ENCODE results near the gene ANKH. TPM values are rescaled to one million over a fixed set of nuclear protein-coding genes. Genes with fewer than 3 reads are reported as not detected.

ANKH gene
- total and polyA plus RNA-seq, 8 donors = 3.6 to 115 (median 14.3) TPM

GRCh38 chr5:14741131-14741530, 130.4 kb downstream of the ANKH start:
- no peaks in the 10 kb centered on the region for H3K9me3 ChIP-seq
- TF ChIP-seq POLR2A (IDR thresholded peaks at IDR 0.05) = no peak
- no peak for TF ChIP-seq EP300 (IDR thresholded peaks at IDR 0.05)
- no peak for TF ChIP-seq CTCF (IDR thresholded peaks at IDR 0.05)
- no peak for TF ChIP-seq POLR2AphosphoS5 (IDR thresholded peaks at IDR 0.05)
- WGBS, 5 donors = 94 to 96% (median 95%) methylated on average over 13 of the region's 13 CpGs
- H3K4me1 ChIP-seq = no peaks in the 10 kb centered on the region
- no peak overlapping the region for H3K4me3 ChIP-seq
- no peak overlapping the region for H3K27ac ChIP-seq
- peaks cover 8 to 86% (median 77%) of the 10 kb centered on the region in 4 donors for H3K36me3 ChIP-seq
- no peaks in the 10 kb centered on the region for H3K27me3 ChIP-seq
- DNase-seq = peak in 1 of 2 donors; percentile 53
- intact Hi-C loops (cut with DNase I; ENCODE audit: low total_unique reads) = no loop called here

GRCh38 chr5:14739981-14740380, 131.6 kb downstream of the ANKH start:
- no peak overlapping the region for H3K27ac ChIP-seq
- peaks cover 8 to 74% (median 68%) of the 10 kb centered on the region in 4 donors for H3K36me3 ChIP-seq
- no peaks in the 10 kb centered on the region for H3K4me1 ChIP-seq
- H3K27me3 ChIP-seq = no peaks in the 10 kb centered on the region
- H3K9me3 ChIP-seq = no peaks in the 10 kb centered on the region
- 85 to 94% (median 89%) methylated on average over 5 of the region's 5 CpGs for WGBS, 5 donors
- DNase-seq = no peak
- intact Hi-C loops (cut with DNase I; ENCODE audit: low total_unique reads) = no loop called here
- no peak overlapping the region for H3K4me3 ChIP-seq
- TF ChIP-seq EP300 (IDR thresholded peaks at IDR 0.05) (no peak), CTCF (IDR thresholded peaks at IDR 0.05) (no peak), POLR2AphosphoS5 (IDR thresholded peaks at IDR 0.05) (no peak), POLR2A (IDR thresholded peaks at IDR 0.05) (no peak)

- Histone ChIP-seq H3K4me1 (no peaks in the 10 kb centered on the region), H3K9me3 (no peaks in the 10 kb centered on the region), H3K27ac (no peak overlapping the region), H3K27me3 (no peaks in the 10 kb centered on the region), H3K4me3 (no peak overlapping the region), H3K36me3 (peaks cover 8 to 70% (median 63%) of the 10 kb centered on the region in 4 donors)
- TF ChIP-seq EP300 (IDR thresholded peaks at IDR 0.05) (no peak), CTCF (IDR thresholded peaks at IDR 0.05) (no peak), POLR2AphosphoS5 (IDR thresholded peaks at IDR 0.05) (no peak), POLR2A (IDR thresholded peaks at IDR 0.05) (no peak)
- intact Hi-C loops (cut with DNase I; ENCODE audit: low total_unique reads) = no loop called here
- no peak for DNase-seq
- 81 to 95% (median 91%) methylated on average over 3 of the region's 3 CpGs for WGBS, 5 donors
These were observed 132.0 kb downstream of the ANKH start for GRCh38 chr5:14739538-14739937.

GRCh38 chr5:14738050-14738449, 133.5 kb downstream of the ANKH start:
- peaks cover 8 to 74% (median 61%) of the 10 kb centered on the region in 4 donors for H3K36me3 ChIP-seq
- no peak overlapping the region for H3K27ac ChIP-seq
- H3K4me1 ChIP-seq = no peaks in the 10 kb centered on the region
- no peak overlapping the region for H3K4me3 ChIP-seq
- intact Hi-C loops (cut with DNase I; ENCODE audit: low total_unique reads) = no loop called here
- TF ChIP-seq CTCF (IDR thresholded peaks at IDR 0.05) (no peak), EP300 (IDR thresholded peaks at IDR 0.05) (no peak), POLR2A (IDR thresholded peaks at IDR 0.05) (no peak), POLR2AphosphoS5 (IDR thresholded peaks at IDR 0.05) (no peak)
- no peak for DNase-seq
- WGBS, 5 donors = 87 to 97% (median 92%) methylated on average over 5 of the region's 5 CpGs
- H3K27me3 ChIP-seq = no peaks in the 10 kb centered on the region
- H3K9me3 ChIP-seq = no peaks in the 10 kb centered on the region
